HepG2 (cell line): ENCODE results near the gene CPED1.

Source experiments
- ASH2L ChIP-seq: fragments of 300-600, 200-600 bp; sonication (generic); IDR thresholded peaks from 2 replicates; pipeline ENCODE4 v1.7.0; 2017; ENCODE audit warnings: low read depth, mild to moderate bottlenecking, moderate library complexity, mixed read lengths, low read length; ENCODE audit not compliant: insufficient read length
- CHD2 ChIP-seq: IDR thresholded peaks from 2 replicates; pipeline ENCODE4 v1.6.1; 2011; ENCODE audit warnings: low read depth, low read length, improper control_type of control experiment
- CTCF ChIP-seq: sonication (generic); formaldehyde crosslinking; IDR thresholded peaks from 2 replicates; pipeline ENCODE4 v1.5.0; 2020; ENCODE audit warnings: mild to moderate bottlenecking, missing genetic modification reagents, moderate library complexity
- ELF1 ChIP-seq: sonication (generic); formaldehyde crosslinking; IDR thresholded peaks from 2 replicates; pipeline ENCODE4 v1.4.0; 2020; ENCODE audit warnings: missing genetic modification reagents
- EZH2 ChIP-seq: conservative IDR thresholded peaks from 2 replicates; pipeline ENCODE4 v1.6.1; 2012; ENCODE audit warnings: mild to moderate bottlenecking, low read depth, low read length, moderate library complexity
- GLI4 ChIP-seq: sonication (generic); formaldehyde crosslinking; IDR thresholded peaks from 2 replicates; pipeline ENCODE4 v1.5.1; 2020; ENCODE audit warnings: missing genetic modification reagents, mild to moderate bottlenecking, moderate library complexity, borderline replicate concordance
- HMGXB4 ChIP-seq, 2 experiments: sonication (generic) in 1 of 2; formaldehyde crosslinking in 1 of 2; IDR thresholded peaks; 2 replicates each; pipeline versions ENCODE4 v1.4.0 to v1.6.1; 2018 to 2020; ENCODE audit warnings: missing genetic modification reagents in 2 of 2, borderline replicate concordance in 1 of 2, low read depth in 1 of 2, mild to moderate bottlenecking in 1 of 2, missing biosample characterization in 1 of 2
- ISX ChIP-seq: sonication (generic); formaldehyde crosslinking; conservative IDR thresholded peaks from 2 replicates; pipeline ENCODE4 v1.5.0; 2020; ENCODE audit warnings: missing genetic modification reagents
- MLX ChIP-seq: IDR thresholded peaks from 2 replicates; pipeline ENCODE4 v1.6.1; 2016
- RAD21 ChIP-seq: fragments of 450-650 bp; formaldehyde crosslinking; IDR thresholded peaks from 2 replicates; pipeline ENCODE4 v1.5.0; 2020; ENCODE audit warnings: mild to moderate bottlenecking
- ZC3H4 ChIP-seq: sonication (generic); formaldehyde crosslinking; IDR thresholded peaks from 2 replicates; pipeline ENCODE4 v1.4.0; 2020; ENCODE audit warnings: missing genetic modification reagents, borderline replicate concordance
- ZNF230 ChIP-seq: sonication (generic); formaldehyde crosslinking; IDR thresholded peaks from 2 replicates; pipeline ENCODE4 v1.4.0; 2020; ENCODE audit warnings: mild to moderate bottlenecking, missing genetic modification reagents
- ZNF362 ChIP-seq: sonication (generic); formaldehyde crosslinking; IDR thresholded peaks from 2 replicates; pipeline ENCODE4 v1.4.0; 2020; ENCODE audit warnings: missing genetic modification reagents, mild to moderate bottlenecking, borderline replicate concordance

GRCh38 chr7:121313220-121313792 is 324.8 kb downstream of the CPED1 start:
- TF ChIP-seq ISX (CRISPR knock-in tag) (no peak), GLI4 (CRISPR knock-in tag) (no peak), CTCF (no peak), ELF1 (CRISPR knock-in tag) (no peak), MLX (CRISPR knock-in tag) (no peak), RAD21 (CRISPR knock-in tag) (no peak), EZH2 (no peak), ZNF362 (CRISPR knock-in tag) (no peak), ZNF230 (CRISPR knock-in tag) (no peak), CHD2 (no peak), HMGXB4 (CRISPR knock-in tag; IDR thresholded peaks at IDR 0.05; ENCODE audit: borderline replicate concordance in 1 of 2, low read depth in 1 of 2) (no peak), ZC3H4 (CRISPR knock-in tag) (no peak), ASH2L (no peak)
